Endothelial cell of umbilical vein (primary cell): ENCODE data around the gene TCF15.

Source experiments
- CTCF ChIP-seq, 2 donors: IDR thresholded peaks; 1 replicate in 1 of 2; 2 replicates in 1 of 2; pipeline ENCODE4 v1.5.1; 2011; ENCODE audit warnings: low read length in 2 of 2, mild to moderate bottlenecking in 2 of 2, moderate library complexity in 2 of 2, control low read depth in 1 of 2, inconsistent platforms in 1 of 2, low read depth in 1 of 2; ENCODE audit not compliant: insufficient read depth in 1 of 2; ENCODE audit errors: extremely low read depth in 1 of 2
- POLR2A ChIP-seq: IDR thresholded peaks from 2 replicates; pipeline ENCODE4 v1.6.1; 2012; ENCODE audit warnings: low read depth, mild to moderate bottlenecking, control low read depth, low read length

- TF ChIP-seq CTCF (IDR thresholded peaks at IDR 0.05; ENCODE audit: extremely low read depth in 1 of 2, insufficient read depth in 1 of 2, low read depth in 1 of 2, low read length in 2 of 2) (no peak), POLR2A (no peak)
These were observed 8.9 kb upstream of the TCF15 start for GRCh38 chr20:618980-619379.
